HG03575 (cell line): Measurements from ENCODE around the gene RNF186.
"Not testable (repeated sequence)": the region's sequence is repeated elsewhere in the genome, so short reads cannot be mapped to it uniquely, and the experiment has no call there.

Experiments
- ATAC-seq: cut with Tn5 transposase; IDR thresholded peaks from one replicate; pipeline ENCODE4 v1.9.1; 2021; ENCODE audit not compliant: unreplicated experiment, insufficient number of reproducible peaks, low FRiP score; ENCODE audit errors: extremely low read depth

The RNF186 gene, protein sequence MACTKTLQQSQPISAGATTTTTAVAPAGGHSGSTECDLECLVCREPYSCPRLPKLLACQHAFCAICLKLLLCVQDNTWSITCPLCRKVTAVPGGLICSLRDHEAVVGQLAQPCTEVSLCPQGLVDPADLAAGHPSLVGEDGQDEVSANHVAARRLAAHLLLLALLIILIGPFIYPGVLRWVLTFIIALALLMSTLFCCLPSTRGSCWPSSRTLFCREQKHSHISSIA

DNA sequence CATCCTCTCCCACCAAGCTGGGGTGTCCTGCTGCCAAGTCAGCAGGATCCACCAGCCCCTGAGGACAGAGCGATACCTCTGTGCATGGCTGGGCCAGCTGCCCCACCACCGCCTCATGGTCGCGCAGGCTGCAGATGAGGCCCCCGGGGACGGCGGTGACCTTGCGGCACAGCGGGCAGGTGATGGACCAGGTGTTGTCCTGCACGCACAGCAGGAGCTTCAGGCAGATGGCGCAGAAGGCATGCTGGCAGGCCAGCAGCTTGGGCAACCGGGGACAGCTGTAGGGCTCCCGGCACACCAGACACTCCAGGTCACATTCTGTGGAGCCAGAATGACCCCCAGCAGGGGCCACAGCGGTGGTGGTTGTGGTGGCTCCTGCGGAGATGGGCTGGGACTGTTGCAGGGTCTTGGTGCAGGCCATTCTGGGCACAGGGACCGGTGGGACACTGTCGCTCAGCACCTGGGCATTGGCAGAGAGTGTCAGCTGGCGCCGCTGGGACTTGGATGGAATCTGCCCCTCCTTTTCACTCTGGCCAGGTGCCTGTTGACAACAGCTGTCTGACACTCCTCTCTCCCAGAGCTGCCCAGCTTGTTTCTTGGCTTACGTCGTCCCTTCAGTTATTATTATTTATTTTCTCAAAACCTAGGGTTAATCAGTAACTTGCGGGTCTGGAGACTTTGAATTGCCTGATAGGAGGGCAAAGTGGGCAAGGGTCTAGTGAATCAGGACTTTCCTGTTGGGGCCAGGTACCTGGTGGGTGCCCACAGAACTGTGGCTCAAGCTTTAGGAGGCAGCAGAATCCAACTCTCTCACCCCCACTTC is at the start of gene RNF186:
RNF186 (minus strand) TSS at position 603 of the 823 bp plus-strand sequence; CDS start at position 421, 182 bp downstream.
- no peak for ATAC-seq

DNA sequence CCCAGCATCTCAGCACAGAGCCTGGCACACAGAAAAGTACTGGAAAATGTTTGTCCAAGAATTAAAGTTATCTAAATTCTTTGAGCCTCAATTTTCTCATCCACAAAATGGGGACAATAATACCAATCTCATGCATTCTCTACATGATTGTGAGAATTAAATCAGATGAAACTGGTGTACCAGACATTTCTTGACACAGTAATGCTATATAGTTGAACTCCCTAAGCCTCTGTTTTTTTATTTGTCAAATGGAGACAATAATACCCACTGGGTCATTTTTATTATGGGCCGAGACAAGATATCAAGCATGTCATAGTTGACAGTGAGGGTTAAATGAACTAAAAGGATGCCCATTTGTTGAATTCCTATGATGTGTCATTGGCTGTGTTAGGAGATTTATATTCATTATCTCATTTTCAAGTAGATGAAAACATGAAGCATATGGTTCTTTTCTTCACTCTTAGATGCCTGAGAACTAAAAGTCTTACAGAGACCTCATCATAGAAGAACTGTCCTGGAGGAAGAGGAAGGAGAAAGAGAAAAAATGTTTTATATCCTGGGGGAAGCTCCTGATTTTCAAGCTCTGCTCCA is 49.6 kb upstream of the RNF186 start:
- no peak for ATAC-seq

DNA sequence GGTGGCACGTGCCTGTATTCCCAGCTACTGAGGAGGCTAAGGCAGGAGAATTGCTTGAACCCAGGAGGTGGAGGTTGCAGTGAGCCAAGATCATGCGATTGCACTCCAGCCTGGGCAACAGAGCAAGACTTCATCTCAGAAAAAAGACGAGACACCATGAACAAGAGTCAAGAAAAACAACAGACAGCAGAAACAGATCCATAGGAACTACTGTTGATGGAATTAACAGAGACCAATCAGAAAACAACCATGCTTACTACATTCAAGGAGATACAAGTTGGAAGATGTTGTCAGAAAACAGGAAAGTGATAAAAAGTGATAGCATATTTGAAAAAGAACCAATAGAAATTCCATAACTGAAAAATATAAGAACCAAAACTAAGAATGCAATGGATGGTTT is 47.9 kb upstream of the RNF186 start:
- ATAC-seq = no peak

DNA sequence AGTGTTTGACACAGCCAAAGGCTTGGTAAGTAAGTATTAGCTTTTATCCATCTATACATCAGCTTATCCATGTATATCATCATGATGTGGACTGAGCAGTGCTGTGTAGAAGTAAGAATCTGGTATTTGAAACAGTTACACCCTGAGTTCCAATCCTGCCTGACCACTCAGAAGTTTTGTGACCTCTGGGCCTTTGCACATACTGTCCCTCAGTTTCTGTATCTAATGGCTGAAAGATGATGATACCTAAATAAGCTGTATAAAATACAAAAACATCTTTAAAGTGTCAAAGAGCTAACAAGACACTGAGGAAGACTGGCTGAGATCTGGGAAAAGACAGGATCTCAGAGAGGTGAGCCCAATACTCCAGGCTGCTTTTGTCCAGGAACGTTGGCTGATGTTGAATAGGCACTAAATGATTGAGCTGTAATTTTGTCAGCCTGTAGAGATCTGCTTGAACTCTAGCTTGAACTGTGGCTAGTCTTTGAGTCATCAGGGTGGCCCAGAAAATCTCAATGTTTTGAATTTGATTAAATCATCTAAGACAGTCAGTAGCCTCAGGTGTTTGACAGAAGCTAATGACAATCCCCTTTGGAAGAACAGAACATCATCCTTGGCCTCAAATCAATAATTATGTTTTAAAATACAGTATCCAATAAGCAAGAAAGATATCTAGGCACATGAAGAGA is 46.9 kb upstream of the RNF186 start:
- ATAC-seq = no peak

DNA sequence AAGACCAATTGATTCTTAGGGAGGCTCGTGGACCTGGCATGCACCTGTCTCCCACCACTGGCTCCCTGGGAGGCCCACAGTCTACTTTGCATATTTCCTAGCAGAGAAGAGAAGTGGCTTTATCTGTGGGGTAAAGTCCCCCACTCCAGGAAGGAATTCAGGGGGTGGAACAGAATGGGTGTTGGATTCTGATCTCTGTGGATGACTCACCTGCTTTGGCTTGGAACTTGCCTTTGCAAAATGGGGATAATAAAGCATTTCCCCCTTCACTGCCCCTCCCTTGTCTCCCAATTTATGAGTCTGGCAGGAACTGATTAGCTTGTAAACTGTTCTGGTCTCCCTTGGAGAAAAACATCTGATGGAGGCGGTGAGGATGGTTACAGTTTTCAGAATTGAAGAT is 46.0 kb upstream of the RNF186 start:
- ATAC-seq = no peak

DNA sequence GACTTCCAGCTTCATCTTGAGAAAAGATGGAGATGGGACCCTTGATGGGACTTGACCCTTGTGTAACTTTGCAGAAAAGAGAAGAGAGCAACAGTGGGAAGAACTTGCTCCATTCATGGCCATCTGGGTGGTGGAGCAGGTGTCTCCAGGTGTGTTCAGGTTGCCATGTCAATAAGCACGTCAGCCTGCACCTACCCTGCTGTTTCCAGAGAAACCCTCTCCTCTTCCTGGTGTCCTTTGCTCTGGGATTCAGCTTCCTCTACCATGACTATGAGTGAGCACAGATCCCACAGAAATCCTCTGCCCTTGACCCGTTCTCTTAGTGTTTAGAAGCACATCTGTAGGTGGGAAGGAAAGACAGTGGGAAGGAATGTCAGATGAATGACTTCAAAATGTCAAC is 45.3 kb upstream of the RNF186 start:
- no peak for ATAC-seq

DNA sequence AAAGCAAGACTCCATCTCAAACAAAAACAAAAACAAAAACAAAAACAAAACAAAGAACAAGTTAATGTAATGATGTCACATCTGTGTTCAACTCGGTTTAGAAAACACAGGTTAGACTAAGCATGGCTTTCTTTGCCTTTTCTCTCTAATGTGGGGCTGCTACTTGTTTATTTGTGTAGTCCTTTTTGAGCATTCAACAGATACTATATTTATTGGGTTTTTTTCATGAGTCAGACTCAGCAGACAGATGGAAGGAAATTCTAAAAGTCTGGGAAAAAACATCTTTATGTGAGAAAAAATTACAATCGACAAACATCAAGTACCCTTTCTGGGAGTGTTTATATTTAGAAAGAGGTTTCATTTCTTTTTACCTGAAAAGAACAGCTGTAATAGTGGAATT is 44.8 kb upstream of the RNF186 start:
- ATAC-seq = no peak

DNA sequence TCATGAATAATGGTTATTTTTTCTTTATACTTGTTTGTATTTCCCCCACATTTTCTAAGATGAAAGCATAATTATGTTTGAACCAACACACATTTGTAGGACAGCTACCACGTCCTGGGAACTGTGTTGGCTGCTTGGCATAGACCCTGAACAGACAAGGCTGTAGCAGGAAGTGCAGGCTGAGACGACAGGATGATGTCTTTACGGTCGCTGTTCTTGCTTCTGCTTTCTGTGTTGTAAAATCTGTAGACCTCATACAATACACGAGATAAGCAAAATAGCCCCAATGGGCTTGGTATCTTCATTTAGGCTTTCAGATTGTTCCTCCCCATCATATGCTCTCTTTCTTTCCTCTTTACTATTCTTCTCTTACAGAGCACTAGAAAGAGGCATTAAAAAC is 43.8 kb upstream of the RNF186 start:
- no peak for ATAC-seq

DNA sequence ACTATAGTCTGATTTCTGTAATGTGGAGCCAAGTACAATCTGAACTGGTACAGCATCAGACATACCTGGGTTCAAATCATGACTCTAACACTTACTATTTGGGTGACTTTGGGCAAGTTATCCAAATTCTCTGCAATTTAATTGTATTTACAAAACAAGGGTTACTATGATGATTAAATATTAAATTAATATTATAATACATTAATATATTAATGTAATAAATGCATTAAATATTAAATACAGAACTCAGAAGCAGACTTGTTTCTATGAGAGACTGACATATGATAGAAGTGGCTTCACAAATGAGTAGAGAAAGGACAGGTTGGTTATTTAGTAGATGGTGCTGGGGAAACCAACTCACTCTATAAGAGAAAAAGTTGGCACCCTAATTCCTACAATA is 39.8 kb upstream of the RNF186 start:
- ATAC-seq = no peak

DNA sequence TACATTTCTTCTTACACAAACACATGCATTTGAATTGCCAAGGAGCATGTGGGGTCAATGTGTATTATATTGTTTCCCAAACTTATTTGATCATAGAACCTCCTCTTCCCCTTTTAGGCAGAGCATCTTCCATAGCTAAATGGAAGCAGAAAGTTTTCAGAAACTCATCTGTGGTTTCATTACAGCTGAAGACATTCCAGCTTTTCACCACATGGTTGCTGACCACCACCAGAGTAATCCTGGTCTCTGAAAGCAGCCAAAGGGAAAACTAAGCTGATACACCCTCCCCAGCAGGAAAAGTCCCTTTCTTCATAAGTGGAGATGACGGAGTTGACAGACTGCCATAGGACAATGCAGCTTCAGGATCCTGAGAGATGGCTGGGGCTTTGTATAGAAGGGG is 37.0 kb upstream of the RNF186 start:
- ATAC-seq = no peak

DNA sequence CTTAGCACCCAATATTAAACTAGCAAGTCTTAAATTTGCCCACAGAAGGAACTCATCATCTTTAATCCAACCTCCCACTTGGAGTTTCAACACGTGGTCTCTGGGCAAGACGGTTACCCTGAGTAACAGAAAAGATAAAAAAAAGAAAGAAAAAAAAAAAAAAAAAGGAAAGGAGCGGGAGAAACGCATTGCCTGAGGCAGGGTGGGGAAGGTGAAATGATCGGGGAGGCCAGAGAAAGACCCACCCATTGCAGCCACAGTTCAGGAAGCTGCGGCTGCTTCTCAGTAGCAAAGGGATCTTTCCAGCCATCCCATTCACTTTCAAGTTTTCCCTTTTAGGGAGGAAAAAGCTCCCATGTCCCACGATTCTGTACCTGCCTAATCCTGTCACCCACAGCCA is 35.1 kb upstream of the RNF186 start:
- ATAC-seq = no peak

DNA sequence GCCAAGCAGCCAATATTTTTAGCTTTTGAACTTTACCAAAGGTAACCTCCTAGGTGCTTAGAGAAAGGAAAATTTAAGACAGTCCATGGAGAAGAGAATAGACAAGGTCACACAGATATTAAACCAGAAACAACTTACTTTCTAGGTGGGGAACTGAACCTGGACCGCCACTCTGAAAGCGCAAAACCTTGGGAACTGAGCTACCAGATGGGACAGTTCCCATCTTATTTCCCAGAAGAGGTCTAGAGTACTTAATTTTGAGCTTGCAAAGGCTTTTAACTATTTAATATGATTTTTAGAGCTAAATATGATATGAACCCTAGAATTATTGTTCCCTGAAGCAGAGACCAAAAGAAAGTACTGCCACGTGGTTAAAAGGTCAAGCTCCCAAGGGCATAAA is 34.2 kb upstream of the RNF186 start:
- ATAC-seq = not testable (repeated sequence)

DNA sequence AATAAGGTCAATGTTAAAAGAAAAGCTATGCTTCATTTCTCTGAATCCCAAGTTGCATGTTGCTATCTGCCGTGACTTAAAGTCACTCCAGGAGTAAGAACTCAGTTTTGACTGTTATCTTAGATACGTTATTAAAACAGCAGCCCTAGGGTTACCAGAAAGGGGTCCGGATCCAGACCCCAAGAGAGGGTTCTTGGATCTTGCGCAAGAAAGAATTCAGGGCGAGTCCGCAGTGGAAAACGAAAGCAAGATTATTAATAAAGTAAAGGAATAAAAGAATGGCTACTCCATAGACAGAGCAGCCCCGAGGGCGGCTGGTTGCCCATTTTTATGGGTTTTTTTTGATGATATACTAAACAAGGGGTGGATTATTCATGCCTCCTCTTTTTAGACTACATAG is 32.3 kb upstream of the RNF186 start:
- ATAC-seq = not testable (repeated sequence)

DNA sequence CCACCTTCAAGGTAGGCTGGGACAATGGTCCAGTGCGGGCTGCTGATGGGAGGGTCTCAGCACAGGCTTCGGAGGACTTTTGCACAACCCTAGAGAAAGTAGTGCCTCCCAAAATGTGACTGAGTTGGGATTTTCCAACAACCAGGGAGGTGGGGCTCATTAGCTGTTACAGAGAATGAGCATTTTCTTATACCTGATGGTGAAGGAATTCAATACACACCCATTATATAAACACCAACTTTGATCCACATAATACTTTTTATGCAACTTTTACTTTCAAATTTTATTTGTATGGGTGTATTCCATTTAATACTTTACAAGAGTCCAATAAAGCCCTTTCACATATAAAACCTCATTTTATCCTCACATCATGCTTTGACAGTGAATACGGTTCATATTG is 31.3 kb upstream of the RNF186 start:
- ATAC-seq = no peak

DNA sequence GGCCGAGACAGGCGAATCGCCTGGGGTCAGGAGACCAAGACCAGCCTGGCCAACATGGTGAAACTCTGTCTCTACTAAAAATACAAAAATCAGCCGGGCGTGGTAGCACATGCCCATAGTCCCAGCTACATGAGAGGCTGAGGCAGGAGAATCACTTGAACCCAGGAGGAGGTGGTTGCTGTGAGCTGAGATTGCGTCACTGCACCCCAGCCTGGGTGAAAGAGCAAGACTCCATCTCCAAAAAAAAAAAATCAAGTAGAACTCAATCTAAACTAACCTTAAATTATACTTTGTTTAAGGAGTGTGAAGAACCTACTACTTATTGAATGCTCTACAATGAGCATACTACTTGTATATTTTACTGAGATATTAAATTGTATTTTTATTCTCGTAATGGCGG is 30.5 kb upstream of the RNF186 start:
- no peak for ATAC-seq

DNA sequence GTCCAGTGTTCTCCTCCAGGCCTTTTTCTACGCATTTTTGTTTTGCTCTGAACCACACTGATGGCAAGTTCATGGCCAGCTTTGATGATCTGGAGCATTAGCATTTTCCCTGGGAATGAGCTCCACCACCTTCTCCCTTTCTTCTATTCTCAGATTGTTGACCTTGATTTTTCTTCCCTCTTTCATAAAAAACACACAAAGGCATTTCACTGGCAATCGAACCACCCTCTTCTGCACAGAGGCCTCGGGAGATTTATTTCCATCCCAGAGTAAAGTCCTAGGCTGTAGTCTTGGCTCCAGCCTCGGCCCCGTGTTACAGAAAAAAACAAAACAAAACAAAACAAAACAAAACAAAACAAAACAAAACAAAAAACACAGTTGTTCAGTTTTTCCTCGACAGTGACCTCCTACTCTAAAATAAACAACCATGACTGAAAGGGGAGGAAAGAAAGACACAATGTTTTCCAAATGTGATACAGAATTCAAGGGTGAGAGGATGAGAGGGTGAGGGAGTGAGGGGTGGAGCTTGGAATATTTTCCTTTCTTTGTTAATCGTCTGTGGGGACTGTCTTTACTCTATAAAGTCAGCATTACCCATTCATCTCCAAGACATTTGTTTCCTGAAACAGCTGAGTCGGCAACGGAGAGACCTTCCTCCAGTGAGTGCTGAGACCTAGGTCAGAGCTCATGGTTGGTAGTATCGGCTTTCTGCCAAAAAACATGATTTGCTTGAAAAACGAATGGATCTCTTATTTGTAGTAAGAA is 29.8 kb upstream of the RNF186 start:
- ATAC-seq = no peak

DNA sequence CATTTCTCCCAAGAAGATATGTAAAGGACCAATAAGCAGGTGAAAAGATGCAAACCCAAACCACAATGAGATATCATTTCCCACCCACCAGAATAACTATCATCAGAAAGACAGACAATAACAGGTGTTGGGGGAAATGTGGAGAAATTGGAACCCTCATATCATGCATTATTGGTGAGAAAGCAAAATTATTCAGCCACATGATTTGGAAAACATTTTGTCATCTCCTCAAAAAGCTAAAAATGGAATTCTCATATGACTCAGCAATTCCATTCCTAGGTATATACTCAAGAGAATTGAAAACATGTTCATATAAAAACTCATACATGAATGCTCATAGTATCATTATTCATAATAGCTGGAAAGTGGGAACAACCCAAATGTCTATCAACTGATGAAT is 25.1 kb upstream of the RNF186 start:
- ATAC-seq = no peak

DNA sequence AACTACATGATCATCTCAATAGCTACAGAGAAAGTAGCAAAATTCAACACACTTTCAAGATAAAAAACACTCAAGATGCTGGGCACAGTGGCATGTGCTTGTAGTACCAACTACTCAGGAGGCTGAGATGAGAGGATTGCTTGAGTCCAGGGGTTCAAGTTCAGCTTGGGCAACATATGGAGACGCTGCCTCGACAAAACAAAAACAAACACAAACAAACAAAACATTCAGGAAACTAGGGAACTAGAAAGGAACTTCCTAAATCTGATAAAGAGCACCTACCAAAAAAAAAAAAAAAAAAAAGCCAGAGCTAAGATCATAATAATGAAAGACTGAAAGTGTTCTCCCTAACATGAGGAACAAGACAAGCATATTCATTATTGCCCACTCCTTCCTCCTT is 22.8 kb upstream of the RNF186 start:
- no peak for ATAC-seq

DNA sequence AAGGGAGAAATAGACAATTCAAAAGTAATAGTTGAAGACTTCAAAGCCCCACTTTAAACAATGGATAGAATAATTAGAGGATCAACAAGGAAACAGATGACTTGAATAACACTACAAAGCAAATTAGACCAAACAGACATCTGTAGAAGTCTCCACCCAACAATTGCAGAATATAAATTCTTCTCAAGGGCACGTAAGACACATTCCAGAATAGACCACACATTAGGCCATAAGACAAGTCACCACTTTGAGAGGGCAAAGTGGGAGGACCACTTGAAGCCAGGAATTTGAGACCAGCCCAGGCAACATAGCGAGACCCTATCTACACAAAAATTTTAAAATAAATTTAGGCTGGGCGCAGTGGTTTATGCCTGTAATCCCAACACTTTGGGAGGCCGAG is 20.5 kb upstream of the RNF186 start:
- no peak for ATAC-seq
